ENCODE data around the gene KIF18B.

KIF18B gene

DNA sequence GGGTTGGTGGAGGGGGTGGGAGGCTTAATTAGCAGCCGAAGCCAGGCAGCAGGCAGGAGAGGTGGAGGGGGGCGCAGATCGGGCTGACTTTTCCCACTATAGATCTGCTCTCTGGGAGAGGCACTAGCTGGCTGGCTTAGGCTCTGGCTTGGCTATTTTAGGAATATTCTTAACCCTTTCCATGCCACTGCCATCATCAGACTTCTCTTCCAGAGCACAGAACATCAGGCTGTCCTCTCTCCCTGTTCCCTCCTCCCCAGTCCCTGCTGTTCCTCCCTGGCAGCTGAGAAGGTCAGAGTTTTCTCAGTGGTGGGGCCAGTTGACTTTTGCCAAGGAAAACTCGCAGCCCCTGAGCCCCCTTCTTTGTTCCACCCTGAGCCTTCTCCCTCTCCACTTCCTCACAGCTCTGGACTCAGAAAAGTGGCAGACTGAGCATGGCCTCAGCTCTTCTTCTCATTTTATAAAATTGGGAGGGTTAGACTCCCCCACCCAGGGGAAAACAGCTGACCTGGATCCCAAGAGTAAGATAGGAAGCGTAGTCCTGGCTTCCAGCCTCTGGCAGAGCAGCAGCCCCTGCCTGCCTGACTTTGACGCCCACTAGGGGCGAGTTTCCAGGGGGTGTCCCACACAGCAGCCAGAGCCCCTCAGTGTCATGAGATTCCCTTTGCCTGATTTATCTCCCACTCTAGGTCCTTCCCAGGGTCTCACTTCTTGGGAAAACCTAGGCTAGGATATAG, 30.4 kb upstream of the KIF18B start:
- TF ChIP-seq, protein P1, sequence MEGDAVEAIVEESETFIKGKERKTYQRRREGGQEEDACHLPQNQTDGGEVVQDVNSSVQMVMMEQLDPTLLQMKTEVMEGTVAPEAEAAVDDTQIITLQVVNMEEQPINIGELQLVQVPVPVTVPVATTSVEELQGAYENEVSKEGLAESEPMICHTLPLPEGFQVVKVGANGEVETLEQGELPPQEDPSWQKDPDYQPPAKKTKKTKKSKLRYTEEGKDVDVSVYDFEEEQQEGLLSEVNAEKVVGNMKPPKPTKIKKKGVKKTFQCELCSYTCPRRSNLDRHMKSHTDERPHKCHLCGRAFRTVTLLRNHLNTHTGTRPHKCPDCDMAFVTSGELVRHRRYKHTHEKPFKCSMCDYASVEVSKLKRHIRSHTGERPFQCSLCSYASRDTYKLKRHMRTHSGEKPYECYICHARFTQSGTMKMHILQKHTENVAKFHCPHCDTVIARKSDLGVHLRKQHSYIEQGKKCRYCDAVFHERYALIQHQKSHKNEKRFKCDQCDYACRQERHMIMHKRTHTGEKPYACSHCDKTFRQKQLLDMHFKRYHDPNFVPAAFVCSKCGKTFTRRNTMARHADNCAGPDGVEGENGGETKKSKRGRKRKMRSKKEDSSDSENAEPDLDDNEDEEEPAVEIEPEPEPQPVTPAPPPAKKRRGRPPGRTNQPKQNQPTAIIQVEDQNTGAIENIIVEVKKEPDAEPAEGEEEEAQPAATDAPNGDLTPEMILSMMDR (conservative IDR thresholded peaks at IDR 0.05; ENCODE audit: control insufficient read depth, insufficient read depth, low read depth, low read length): no peak
- no peak for DNase-seq (ENCODE audit: low read depth)
- no peak overlapping the region for H3K4me3 ChIP-seq (ENCODE audit: control insufficient read depth, low read depth, low read length)

DNA sequence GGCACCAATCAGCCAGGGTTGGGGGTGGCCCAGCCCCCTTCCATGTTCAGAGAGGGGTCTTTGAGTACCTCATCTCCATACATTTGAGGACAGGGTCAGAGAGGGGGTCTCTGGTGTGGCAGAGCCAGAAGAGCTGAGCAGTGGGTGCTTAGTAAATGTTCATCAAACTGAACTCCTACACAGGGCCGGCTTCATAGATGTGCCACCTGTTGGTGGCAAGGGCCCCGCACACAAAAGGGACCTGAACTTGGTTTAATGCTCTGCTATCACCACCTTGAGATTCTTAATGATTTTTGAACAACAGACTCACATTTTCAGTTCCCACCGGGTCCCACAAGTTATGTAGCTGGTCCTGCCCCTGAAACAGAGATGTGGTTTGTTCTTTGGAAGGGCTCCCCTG, 29.5 kb upstream of the KIF18B start:
- TF ChIP-seq, protein P1 (conservative IDR thresholded peaks at IDR 0.05; ENCODE audit: control insufficient read depth, insufficient read depth, low read depth, low read length): no peak
- H3K4me3 ChIP-seq (ENCODE audit: control insufficient read depth, low read depth, low read length): no peak overlapping the region
- DNase-seq (ENCODE audit: low read depth): no peak

DNA sequence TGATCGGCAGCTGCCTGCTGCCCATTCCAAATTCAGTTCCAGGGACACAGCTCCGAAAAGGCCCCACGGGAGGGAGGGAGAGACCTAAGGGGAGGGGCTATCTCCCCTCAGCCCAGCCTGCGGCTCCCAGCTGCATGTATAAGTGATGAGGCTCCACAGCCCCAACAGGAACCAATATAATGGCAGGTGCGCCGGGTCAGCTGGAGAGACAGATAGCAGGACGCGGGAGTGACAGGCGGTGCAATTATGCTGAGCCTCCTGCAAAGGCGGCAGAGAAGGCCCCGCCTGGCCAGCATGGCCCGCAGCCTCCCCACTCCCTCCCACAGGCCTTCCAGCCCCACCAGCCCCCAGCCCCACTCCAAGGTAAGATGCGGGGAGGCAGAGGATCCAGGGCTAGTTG, 28.6 kb upstream of the KIF18B start:
- TF ChIP-seq, protein P1 (conservative IDR thresholded peaks at IDR 0.05; ENCODE audit: control insufficient read depth, insufficient read depth, low read depth, low read length): no peak
- DNase-seq (ENCODE audit: low read depth): no peak
- no peak overlapping the region for H3K4me3 ChIP-seq (ENCODE audit: control insufficient read depth, low read depth, low read length)

DNA sequence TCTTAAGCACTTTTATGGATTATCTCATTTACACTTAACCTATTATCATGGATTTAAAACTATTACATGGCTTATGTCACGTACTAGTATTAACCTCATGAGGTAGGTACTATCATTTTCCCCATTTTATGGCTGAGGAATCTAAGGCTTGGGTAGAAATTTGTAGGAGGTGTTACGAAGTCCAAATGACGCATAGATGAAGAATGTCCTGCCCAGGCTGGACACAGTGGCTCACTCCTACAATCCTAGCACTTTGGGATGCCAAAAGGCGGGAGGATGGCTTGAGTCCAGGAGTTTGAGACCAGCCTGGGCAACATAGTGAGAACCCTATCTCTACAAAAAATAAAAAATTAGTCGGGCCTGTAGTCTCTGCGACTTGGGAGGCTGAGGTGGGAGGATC, 25.4 kb upstream of the KIF18B start:
- no peak overlapping the region for H3K4me3 ChIP-seq (ENCODE audit: control insufficient read depth, low read depth, low read length)
- peak; percentile 47 for DNase-seq (ENCODE audit: low read depth)
- TF ChIP-seq, protein P1 (conservative IDR thresholded peaks at IDR 0.05; ENCODE audit: control insufficient read depth, insufficient read depth, low read depth, low read length): no peak

DNA sequence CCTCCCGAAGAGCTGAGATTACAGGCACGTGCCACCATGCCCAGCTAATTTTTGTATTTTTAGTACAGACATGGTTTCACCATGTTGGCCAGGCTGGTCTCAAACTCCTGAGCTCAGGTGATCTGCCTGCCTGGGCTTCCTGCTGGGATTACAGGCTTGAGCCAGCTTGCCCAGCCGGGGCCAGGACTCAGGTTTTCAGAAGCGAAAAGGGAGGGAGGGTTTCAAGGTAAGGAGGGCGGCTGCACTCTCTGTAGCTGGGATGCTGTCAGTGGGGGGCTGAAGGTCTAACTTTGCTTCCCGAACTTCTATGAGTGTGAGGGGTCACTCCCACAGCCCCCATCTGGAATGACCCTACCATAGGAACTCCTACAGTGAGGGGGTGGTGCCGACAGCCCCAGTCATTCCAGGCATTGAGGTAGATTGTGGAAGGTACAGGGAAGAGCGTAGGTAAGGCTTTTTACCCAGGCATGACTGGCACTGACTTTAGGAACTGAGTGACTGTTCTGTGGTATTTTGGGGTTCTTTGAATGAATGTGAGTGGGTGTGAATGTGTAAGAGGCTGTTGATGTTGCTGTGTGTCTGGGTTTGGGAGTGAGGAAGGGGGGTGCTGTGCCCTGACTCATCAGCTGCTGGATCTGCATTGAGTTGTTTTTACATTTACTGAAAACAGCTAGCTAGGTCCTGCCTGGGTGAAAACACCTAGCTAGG, 24.4 kb upstream of the KIF18B start:
- TF ChIP-seq, protein P1 (conservative IDR thresholded peaks at IDR 0.05; ENCODE audit: control insufficient read depth, insufficient read depth, low read depth, low read length): no peak
- H3K4me3 ChIP-seq (ENCODE audit: control insufficient read depth, low read depth, low read length): no peak overlapping the region
- DNase-seq (ENCODE audit: low read depth): peak; percentile 68

DNA sequence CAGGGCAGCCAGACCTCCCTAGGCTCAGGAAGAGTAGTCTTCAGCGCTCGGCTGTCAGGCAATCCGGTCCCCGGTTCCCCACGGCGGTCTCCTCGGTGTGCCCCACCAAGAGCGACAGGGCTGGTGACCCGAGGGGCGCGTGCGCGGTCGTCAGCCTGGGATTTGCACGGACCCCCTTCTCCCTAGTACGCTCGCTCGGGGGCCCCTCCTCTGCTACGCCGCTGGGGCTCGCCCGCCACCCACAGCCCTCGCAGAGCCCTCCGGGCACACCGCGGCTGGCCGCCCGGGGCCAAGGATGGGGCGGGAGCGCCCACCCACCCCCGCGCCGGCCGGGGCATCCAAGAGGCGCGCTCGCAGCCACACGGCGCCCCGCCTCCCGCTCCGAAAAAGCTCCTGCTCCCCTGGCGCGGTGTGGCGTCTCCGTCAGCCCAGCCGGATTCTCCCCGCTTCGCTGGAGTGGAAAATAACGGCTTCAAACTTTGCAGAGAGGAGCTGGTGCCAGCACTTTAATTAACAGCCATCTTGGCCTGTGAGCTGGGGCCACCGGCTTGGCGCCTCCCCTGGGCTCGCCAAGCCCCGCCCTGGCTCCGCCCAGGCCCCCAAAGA, 22.7 kb upstream of the KIF18B start:
- TF ChIP-seq, protein P1 (conservative IDR thresholded peaks at IDR 0.05; ENCODE audit: control insufficient read depth, insufficient read depth, low read depth, low read length): no peak
- peak overlapping the region; percentile 45 for H3K4me3 ChIP-seq (ENCODE audit: control insufficient read depth, low read depth, low read length)
- DNase-seq (ENCODE audit: low read depth): peak; percentile 17
